GM10248 (cell line): Measurements from ENCODE around the gene NARF.
A peak's percentile ranks its signal among the peaks of the same experiment; 100 is the strongest.

ENCODE experiments used
- CTCF ChIA-PET: fragments of 300-600 bp; sonication (Branson Sonifier 250); formaldehyde crosslinking; extraction: SDS; loops from one replicate; lab custom pipeline; 2021; ENCODE audit warnings: antibody characterized with exemption; lab: Yijun Ruan, JAX
- POLR2A ChIA-PET: fragments of 350-650 bp; sonication (Branson Sonifier 250); formaldehyde crosslinking; extraction: SDS; loops from one replicate; lab custom pipeline; 2020; ENCODE audit warnings: antibody characterized with exemption; lab: Yijun Ruan, JAX
- DNase-seq: peaks from one replicate; pipeline ENCODE4 v3.0.0; 2012; ENCODE audit errors: extremely low spot score
- TF ChIP-seq, protein P1 (sequence below): IDR thresholded peaks from 2 replicates; pipeline ENCODE4 v1.5.1; 2012; ENCODE audit warnings: mild to moderate bottlenecking, low read depth; ENCODE audit errors: extremely low read depth, missing control alignments, control extremely low read depth

NARF gene

DNA sequence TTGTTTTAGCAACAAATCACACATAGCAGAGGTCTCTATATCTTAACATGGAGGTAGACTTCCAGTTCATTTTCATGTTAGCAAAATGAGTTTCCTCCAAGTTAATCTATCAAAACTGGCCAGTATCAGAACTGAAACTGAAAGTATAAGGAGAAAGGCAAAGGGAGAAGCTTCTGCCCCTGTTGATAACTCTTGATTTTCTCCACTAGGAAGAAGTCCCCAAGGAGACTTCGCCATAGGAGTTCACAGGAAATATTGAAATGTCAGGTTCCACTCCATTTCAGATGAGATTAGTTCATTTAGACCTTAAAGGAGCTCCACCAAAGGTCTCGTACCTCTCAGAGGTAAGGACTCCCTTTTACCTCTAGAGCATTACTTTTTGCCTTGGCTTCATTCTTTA is 39.0 kb upstream of the NARF start:
- TF ChIP-seq, protein P1, sequence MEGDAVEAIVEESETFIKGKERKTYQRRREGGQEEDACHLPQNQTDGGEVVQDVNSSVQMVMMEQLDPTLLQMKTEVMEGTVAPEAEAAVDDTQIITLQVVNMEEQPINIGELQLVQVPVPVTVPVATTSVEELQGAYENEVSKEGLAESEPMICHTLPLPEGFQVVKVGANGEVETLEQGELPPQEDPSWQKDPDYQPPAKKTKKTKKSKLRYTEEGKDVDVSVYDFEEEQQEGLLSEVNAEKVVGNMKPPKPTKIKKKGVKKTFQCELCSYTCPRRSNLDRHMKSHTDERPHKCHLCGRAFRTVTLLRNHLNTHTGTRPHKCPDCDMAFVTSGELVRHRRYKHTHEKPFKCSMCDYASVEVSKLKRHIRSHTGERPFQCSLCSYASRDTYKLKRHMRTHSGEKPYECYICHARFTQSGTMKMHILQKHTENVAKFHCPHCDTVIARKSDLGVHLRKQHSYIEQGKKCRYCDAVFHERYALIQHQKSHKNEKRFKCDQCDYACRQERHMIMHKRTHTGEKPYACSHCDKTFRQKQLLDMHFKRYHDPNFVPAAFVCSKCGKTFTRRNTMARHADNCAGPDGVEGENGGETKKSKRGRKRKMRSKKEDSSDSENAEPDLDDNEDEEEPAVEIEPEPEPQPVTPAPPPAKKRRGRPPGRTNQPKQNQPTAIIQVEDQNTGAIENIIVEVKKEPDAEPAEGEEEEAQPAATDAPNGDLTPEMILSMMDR = no peak
- ChIA-PET CTCF (interaction anchor here (1.3 to 2.5 kb wide), 7 partner anchors 8 to 389 kb away, joined by 3 to 6 read pairs (median 5); no protein-coding TSS in a partner anchor), POLR2A (interaction anchor here (1.2 kb wide), 1 partner anchor 30 kb away, joined by 3 read pairs; no protein-coding TSS in a partner anchor)
- no peak for DNase-seq

DNA sequence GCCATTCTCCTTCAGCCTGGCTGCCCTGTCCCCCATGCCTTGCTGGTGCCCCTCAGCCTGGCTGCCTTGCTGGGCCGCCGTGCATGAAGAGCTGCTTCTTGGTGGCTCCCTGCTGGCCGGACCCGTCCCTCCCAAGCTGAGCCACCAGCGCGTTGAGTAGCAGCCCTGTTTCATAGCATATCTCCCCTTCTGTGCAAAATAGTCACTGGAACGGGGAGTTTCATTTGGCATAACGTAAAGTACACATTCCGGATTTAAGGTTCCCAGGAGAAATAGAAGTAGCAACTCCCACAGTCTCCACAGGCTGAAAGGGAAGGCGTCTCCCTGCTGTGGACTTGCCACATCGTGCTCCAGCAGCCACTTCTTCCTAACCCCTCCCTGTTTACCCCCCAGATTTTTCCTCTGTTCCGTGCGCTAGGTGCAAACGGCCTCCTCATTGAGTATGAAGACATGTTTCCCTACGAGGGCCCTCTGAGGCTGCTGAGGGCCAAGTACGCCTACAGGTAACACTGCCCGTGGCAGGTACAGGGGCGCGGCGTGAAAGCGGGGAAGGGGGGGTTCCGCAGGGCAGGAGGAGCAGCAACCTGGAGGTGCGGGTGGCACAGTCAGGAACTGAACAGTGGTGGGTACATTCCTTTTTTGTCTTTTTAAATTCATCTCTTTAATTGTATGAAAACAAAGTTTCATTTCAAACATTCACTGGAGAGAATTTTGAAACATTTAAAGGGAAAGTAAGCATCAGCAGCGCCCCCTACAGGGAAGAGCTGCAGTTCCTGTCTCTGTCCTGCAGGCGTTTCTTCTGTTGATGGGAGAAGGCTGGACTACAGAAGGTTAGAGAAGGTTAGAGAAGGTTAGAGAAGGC is 34.3 kb upstream of the NARF start:
- CTCF ChIA-PET = interaction anchor here (0.7 to 1.7 kb wide), 3 partner anchors 12 to 24 kb away, joined by 3 to 12 read pairs (median 4); no protein-coding TSS in a partner anchor
- DNase-seq = peak; percentile 64
- TF ChIP-seq, protein P1 = peak; percentile 56
- POLR2A ChIA-PET = interaction anchor here (0.6 kb wide), 1 partner anchor 657 kb away, joined by 5 read pairs; no protein-coding TSS in a partner anchor

- ChIA-PET POLR2A (interaction anchor here (0.6 kb wide), 1 partner anchor 656 kb away, joined by 5 read pairs; no protein-coding TSS in a partner anchor), CTCF (interaction anchor here (0.7 to 1.7 kb wide), 3 partner anchors 11 to 24 kb away, joined by 3 to 12 read pairs (median 4); no protein-coding TSS in a partner anchor)
- TF ChIP-seq, protein P1 = no peak
- DNase-seq = no peak
Observed at GRCh38 chr17:82424863-82425159, 33.7 kb upstream of the NARF start.

GRCh38 chr17:82428546-82428945 is 30.0 kb upstream of the NARF start:
- ChIA-PET CTCF (interaction anchor here (1.7 kb wide), 1 partner anchor 9 kb away, joined by 5 read pairs; no protein-coding TSS in a partner anchor), POLR2A (no interaction called here)

DNA sequence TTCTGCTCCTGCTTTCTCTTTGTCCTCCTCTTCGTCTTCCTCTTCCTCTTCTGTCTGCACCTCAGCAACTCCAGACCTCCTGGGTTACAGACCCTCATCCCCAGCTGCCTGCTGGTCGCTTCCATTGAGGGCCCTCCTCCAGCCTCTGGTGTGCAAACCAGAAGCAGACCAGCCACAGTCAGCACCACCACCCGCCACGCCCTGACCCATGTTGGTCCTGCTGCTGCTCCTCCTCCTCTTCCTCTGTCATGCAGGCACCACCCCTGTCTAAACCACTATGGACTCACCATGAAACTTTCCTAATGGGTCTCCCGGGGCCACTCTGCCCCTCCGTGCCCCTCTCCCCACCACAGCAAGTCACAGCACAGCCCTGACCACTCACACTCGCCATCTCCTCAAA is 28.7 kb upstream of the NARF start:
- POLR2A ChIA-PET = no interaction called here
- CTCF ChIA-PET = interaction anchor here (1.2 to 1.7 kb wide), 2 partner anchors 11 to 122 kb away, joined by 3 to 5 read pairs; no protein-coding TSS in a partner anchor
- no peak for DNase-seq
- TF ChIP-seq, protein P1 = no peak

More at GRCh38 chr17:82428546-82428945, 30.0 kb upstream of the NARF start:
- no peak for DNase-seq
- TF ChIP-seq, protein P1 = no peak

DNA sequence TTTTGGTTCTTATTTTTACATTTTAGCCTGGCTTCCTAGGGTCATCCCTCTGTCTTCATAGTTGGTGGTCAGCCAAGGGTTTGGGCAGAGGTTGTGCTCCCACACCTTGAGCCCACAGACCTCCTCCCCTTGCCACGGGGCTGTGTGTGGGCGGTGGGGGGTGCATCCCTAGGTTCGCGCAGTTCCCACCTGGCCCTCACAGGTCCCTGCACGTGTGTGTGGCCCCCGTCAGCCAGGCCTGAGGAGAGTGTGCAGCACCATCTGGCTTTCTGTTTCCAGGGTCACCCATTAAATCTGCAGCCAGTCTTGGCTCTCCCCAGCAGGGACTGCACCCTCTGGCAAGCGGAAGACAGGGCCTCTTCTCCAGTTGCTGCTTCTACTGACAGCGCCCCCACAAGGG is 26.5 kb upstream of the NARF start:
- TF ChIP-seq, protein P1 = no peak
- ChIA-PET CTCF (interaction anchor here (1.0 to 1.3 kb wide), 2 partner anchors 9 to 111 kb away, joined by 3 read pairs; no protein-coding TSS in a partner anchor), POLR2A (no interaction called here)
- no peak for DNase-seq
